Heart left ventricle (tissue), 13 donors: ENCODE data around the gene GADL1.

ENCODE experiments used
- POLR2A ChIP-seq, 2 donors: fragments of 450-650 bp; IDR thresholded peaks; one replicate each; pipeline ENCODE4 v1.6.1; 2017; ENCODE audit warnings: antibody characterized with exemption in 2 of 2, mild to moderate bottlenecking in 2 of 2, moderate library complexity in 2 of 2
- TF ChIP-seq, protein P1 (sequence below), 12 donors: fragments of 200-600 bp; sonication (generic) in 4 of 12; IDR thresholded peaks; one replicate each; pipeline versions ENCODE4 v1.5.0 to v1.8.0; 2018 to 2022; ENCODE audit warnings: antibody characterized with exemption in 12 of 12, mild to moderate bottlenecking in 5 of 12
- donor health status: ischemic (EF 13 %, LVEDD 7.1; RV severe dilation, severe dysfunction).
- donor health status: DM: no; HTN: yes; CAD: no.
- donor health status: DM: no; HTN: no; CAD: no.
- donor health status: ischemic (EF 25% LVEDD 6.9; RV normal size, moderate dysfunction).
- donor health status: ischemic (EF 25% LVEDD 5.7; RV mildly dilated, moderate dysfunction).
- donor health status: ischemic (EF 35%, LVEDD 5.7; RV mildly dilated, moderate dysfunction).
- donor health status: nonischemic (EF 11% LVEDD 7.7; RV severe dilation, severe dysfunction).
- donor health status: DM: yes; HTN: yes; CAD: no.
- donor health status: PGD.
- donor health status: ischemic (EF 29% LVEDD 5.4; RV normal size, mild dysfunction).
- donor health status: nonischemic (EF 23%, LVEDD 6.1; RV moderate dilation, normal function).

DNA sequence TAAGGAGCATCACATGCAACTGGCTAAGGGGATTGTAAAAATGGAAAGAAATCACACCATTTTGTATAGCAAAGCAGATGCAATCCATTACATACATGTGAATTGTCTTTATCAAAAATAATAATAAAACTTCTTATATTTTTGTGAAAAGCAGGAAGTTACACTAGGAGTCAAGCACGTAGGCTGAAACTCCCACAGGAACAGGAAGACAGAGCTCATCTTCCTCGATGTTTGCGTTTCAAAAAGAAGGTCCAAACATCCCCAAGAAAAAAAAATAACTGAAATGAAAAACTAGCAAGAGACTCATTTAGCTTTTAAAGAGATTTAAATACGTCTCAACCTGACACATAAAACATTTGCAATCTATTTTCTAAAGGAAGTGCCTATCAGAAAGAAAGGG is 181.5 kb downstream of the GADL1 start:
- TF ChIP-seq POLR2A (IDR thresholded peaks at IDR 0.05), result no peak
- TF ChIP-seq, protein P1, sequence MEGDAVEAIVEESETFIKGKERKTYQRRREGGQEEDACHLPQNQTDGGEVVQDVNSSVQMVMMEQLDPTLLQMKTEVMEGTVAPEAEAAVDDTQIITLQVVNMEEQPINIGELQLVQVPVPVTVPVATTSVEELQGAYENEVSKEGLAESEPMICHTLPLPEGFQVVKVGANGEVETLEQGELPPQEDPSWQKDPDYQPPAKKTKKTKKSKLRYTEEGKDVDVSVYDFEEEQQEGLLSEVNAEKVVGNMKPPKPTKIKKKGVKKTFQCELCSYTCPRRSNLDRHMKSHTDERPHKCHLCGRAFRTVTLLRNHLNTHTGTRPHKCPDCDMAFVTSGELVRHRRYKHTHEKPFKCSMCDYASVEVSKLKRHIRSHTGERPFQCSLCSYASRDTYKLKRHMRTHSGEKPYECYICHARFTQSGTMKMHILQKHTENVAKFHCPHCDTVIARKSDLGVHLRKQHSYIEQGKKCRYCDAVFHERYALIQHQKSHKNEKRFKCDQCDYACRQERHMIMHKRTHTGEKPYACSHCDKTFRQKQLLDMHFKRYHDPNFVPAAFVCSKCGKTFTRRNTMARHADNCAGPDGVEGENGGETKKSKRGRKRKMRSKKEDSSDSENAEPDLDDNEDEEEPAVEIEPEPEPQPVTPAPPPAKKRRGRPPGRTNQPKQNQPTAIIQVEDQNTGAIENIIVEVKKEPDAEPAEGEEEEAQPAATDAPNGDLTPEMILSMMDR (IDR thresholded peaks at IDR 0.05), result no peak
